Measurements from ENCODE around the gene ODR4. TPM values are rescaled to one million over a fixed set of nuclear protein-coding genes. Genes with fewer than 3 reads are reported as not detected.
A peak's percentile ranks its signal among the peaks of the same experiment; 100 is the strongest.
"Not testable (repeated sequence)": the region's sequence is repeated elsewhere in the genome, so short reads cannot be mapped to it uniquely, and the experiment has no call there.

ODR4 gene
- total RNA-seq, 6 donors from 2014 or later: 10.7 to 36.7 (median 19.2) TPM

- no peaks in the 10 kb centered on the region for H3K9me3 ChIP-seq
- no peaks in the 10 kb centered on the region for H3K27me3 ChIP-seq
- 90 to 98% methylated on average over 2 of the region's 2 CpGs for WGBS, 2 donors
- DNase-seq (no peak), ATAC-seq (ENCODE audit: low FRiP score in 2 of 2) (no peak)
- no peaks in the 10 kb centered on the region for H3K4me1 ChIP-seq
- peaks cover 68 to 98% (median 76%) of the 10 kb centered on the region in 4 donors for H3K36me3 ChIP-seq
- TF ChIP-seq POLR2A (IDR thresholded peaks at IDR 0.05): no peak
- TF ChIP-seq EP300 (IDR thresholded peaks at IDR 0.05): no peak
- no peak for TF ChIP-seq POLR2AphosphoS5 (IDR thresholded peaks at IDR 0.05)
- TF ChIP-seq, protein P1, sequence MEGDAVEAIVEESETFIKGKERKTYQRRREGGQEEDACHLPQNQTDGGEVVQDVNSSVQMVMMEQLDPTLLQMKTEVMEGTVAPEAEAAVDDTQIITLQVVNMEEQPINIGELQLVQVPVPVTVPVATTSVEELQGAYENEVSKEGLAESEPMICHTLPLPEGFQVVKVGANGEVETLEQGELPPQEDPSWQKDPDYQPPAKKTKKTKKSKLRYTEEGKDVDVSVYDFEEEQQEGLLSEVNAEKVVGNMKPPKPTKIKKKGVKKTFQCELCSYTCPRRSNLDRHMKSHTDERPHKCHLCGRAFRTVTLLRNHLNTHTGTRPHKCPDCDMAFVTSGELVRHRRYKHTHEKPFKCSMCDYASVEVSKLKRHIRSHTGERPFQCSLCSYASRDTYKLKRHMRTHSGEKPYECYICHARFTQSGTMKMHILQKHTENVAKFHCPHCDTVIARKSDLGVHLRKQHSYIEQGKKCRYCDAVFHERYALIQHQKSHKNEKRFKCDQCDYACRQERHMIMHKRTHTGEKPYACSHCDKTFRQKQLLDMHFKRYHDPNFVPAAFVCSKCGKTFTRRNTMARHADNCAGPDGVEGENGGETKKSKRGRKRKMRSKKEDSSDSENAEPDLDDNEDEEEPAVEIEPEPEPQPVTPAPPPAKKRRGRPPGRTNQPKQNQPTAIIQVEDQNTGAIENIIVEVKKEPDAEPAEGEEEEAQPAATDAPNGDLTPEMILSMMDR (IDR thresholded peaks at IDR 0.05): no peak
- no peak overlapping the region for H3K4me3 ChIP-seq
- no peak overlapping the region for H3K27ac ChIP-seq
Observed at GRCh38 chr1:186337554-186337953, 38.1 kb upstream of the ODR4 start.

- ATAC-seq (ENCODE audit: low FRiP score in 2 of 2) (no peak), DNase-seq (no peak)
- Histone ChIP-seq H3K4me1 (no peaks in the 10 kb centered on the region), H3K4me3 (no peak overlapping the region), H3K36me3 (peaks cover 71 to 98% (median 77%) of the 10 kb centered on the region in 4 donors), H3K27me3 (no peaks in the 10 kb centered on the region), H3K9me3 (no peaks in the 10 kb centered on the region), H3K27ac (no peak overlapping the region)
- TF ChIP-seq, protein P1 (IDR thresholded peaks at IDR 0.05): no peak
- TF ChIP-seq POLR2A (IDR thresholded peaks at IDR 0.05): no peak
- TF ChIP-seq EP300 (IDR thresholded peaks at IDR 0.05): no peak
- no peak for TF ChIP-seq POLR2AphosphoS5 (IDR thresholded peaks at IDR 0.05)
- 92 to 95% methylated on average over 5 of the region's 5 CpGs for WGBS, 2 donors
Observed at GRCh38 chr1:186340772-186341171, 34.9 kb upstream of the ODR4 start.

DNA sequence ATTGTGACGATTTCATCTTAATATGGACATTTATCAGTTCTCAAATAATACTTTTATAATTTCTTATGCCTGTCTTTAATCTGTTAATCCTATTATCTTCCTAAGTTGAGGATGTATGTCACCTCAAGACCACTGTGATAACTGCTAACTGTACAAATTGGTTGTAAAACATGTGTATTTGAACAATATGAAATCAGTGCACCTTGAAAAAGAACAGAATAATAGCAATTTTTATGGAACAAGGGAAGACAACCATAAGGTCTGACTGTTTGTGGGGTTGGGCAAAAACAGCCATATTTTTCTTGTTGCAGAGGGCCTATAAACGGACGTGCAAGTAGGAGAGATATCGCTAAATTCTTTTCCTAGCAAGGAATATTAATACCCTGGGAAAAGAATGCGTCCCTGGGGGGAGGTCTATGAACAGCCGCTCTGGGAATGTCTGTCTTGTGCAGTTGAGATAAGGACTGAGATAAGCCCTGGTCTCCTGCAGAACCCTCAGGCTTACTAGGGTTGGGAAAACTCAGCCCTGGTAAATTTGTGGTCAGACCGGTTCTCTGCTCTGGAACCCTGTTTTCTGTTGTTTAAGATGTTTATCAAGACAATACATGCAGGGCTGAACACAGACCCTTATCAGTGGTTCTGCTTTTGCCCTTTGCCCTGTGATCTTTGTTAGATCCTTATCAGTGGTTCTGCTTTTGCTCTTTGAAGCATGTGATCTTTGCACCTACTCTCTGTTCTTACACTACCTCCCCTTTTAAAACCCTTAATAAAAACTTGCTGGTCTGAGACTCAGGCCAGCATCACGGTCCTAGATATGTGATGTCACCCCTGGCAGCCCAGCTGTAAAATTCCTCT lies 27.6 kb upstream of the ODR4 start:
- 92 to 94% methylated on average over 8 of the region's 8 CpGs for WGBS, 2 donors
- H3K4me3 ChIP-seq: not testable (repeated sequence)

GRCh38 chr1:186374303-186375151 lies 1.1 kb upstream of the ODR4 start:
- Histone ChIP-seq H3K4me3 (peak overlapping the region; percentile 76 to 88 (median 86)), H3K36me3 (peaks cover 3 to 34% (median 11%) of the 10 kb centered on the region in 4 donors), H3K27me3 (no peaks in the 10 kb centered on the region), H3K9me3 (no peaks in the 10 kb centered on the region), H3K27ac (peak overlapping the region; percentile 96 to 98 (median 97)), H3K4me1 (peaks cover 16 to 25% (median 23%) of the 10 kb centered on the region in 4 donors)
- WGBS, 2 donors: 0 to 1% methylated on average over 20 to 36 of the region's 37 CpGs
- DNase-seq (peak in 1 of 2 donors; percentile 57), ATAC-seq (ENCODE audit: low FRiP score in 2 of 2) (peak in 1 of 2 donors; percentile 16)
- TF ChIP-seq POLR2AphosphoS5 (IDR thresholded peaks at IDR 0.05): no peak
- peak in 1 of 4 donors; percentile 18 for TF ChIP-seq POLR2A (IDR thresholded peaks at IDR 0.05)

More for the DNA sequence above, 27.6 kb upstream of the ODR4 start:
- H3K4me1 ChIP-seq; DNase-seq; H3K9me3 ChIP-seq; H3K27ac ChIP-seq; H3K27me3 ChIP-seq; ATAC-seq (ENCODE audit: low FRiP score in 2 of 2): not testable (repeated sequence)
- H3K36me3 ChIP-seq: peaks cover 62 to 100% (median 86%) of the 10 kb centered on the region in 4 donors

DNA sequence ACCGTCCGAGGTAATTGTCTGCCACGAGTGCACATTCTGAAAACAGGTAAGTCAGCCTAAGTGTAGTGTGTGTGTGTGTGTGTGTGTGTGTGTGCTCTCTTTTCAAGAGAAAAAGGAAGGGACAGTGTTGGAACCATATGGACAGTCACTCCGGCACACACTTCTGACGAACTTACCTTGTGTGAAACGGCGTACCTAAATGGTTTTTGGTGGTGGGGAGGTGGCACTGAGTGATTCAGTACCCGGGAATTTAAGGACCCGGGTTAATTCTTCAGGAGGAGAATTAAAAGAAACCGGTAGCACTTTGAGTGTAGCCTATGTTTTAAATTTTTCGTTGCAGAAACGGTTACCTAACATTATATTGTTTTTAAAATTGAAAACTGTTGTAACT lies 286 bp downstream of the ODR4 start:
- Histone ChIP-seq H3K4me3 (peak overlapping the region; percentile 30 to 88 (median 86)), H3K9me3 (no peaks in the 10 kb centered on the region), H3K4me1 (peaks cover 16 to 25% (median 23%) of the 10 kb centered on the region in 4 donors), H3K36me3 (peaks cover 3 to 31% (median 10%) of the 10 kb centered on the region in 4 donors), H3K27me3 (no peaks in the 10 kb centered on the region), H3K27ac (peak overlapping the region; percentile 96 to 98 (median 97))
- ATAC-seq (ENCODE audit: low FRiP score in 2 of 2) (peak; percentile 24 to 44), DNase-seq (no peak)
- TF ChIP-seq POLR2A (IDR thresholded peaks at IDR 0.05): peak in 1 of 4 donors; percentile 4
- TF ChIP-seq EP300 (IDR thresholded peaks at IDR 0.05): no peak
- 0 to 1% methylated on average over 12 of the region's 12 CpGs for WGBS, 2 donors

Measured in upper lobe of left lung (tissue), 6 donors.